GM06990 (cell line): ENCODE results near the gene GOSR1.

Experiments used
- DNase-seq: peaks from one replicate; pipeline ENCODE4 v3.0.0-alpha.2; 2011; ENCODE audit not compliant: insufficient read length; ENCODE audit errors: extremely low read depth
- H3K27me3 ChIP-seq: replicated peaks from 2 replicates; pipeline ENCODE4 v1.6.0; 2011; ENCODE audit warnings: low read length; ENCODE audit not compliant: control insufficient read depth, insufficient read depth
- H3K36me3 ChIP-seq: 2 replicates; pipeline ENCODE4 v1.5.1; 2011; ENCODE audit warnings: low read length; ENCODE audit not compliant: control insufficient read depth, insufficient read depth
- H3K4me3 ChIP-seq: replicated peaks from 2 replicates; pipeline ENCODE4 v1.5.1; 2011; ENCODE audit warnings: low read depth, mild to moderate bottlenecking, control low read depth, low read length
- TF ChIP-seq, protein P1 (sequence below): IDR thresholded peaks from 2 replicates; pipeline ENCODE4 v1.5.1; 2011; ENCODE audit warnings: low read length, control low read depth, mild to moderate bottlenecking, inconsistent platforms; ENCODE audit not compliant: insufficient read depth, poor library complexity, severe bottlenecking

GOSR1 gene

DNA sequence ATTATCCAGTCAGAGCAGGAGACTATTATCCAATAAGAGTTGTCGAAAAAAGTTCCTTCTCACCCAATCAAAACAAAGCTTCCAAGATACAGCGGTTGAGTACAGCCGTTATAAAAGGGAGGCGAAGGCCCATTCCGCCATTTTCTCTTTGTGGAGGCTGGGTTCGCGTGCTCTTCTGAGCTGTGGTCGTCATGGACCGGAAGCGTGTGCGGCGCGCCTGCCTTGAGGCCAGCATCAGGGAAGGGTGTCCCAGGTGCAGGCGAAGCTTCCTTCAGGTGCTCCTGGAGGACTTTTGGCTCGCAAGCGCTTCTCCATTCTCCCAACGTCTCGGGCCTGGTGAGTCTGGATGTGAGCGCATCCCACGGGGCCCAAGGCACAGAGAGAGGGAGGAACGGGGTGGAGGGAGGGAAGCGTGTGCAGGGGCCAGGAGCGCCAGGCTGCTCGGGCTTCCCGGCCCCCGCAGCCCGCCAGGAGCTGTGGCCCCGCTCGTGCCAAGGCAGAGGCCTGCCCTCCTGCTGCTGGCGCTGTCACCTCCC is 99.2 kb downstream of the GOSR1 start:
- Histone ChIP-seq H3K36me3 (no peaks in the 10 kb centered on the region), H3K4me3 (no peak overlapping the region), H3K27me3 (no peaks in the 10 kb centered on the region)
- TF ChIP-seq, protein P1, sequence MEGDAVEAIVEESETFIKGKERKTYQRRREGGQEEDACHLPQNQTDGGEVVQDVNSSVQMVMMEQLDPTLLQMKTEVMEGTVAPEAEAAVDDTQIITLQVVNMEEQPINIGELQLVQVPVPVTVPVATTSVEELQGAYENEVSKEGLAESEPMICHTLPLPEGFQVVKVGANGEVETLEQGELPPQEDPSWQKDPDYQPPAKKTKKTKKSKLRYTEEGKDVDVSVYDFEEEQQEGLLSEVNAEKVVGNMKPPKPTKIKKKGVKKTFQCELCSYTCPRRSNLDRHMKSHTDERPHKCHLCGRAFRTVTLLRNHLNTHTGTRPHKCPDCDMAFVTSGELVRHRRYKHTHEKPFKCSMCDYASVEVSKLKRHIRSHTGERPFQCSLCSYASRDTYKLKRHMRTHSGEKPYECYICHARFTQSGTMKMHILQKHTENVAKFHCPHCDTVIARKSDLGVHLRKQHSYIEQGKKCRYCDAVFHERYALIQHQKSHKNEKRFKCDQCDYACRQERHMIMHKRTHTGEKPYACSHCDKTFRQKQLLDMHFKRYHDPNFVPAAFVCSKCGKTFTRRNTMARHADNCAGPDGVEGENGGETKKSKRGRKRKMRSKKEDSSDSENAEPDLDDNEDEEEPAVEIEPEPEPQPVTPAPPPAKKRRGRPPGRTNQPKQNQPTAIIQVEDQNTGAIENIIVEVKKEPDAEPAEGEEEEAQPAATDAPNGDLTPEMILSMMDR, result no peak
- DNase-seq, result no peak
